GM12878 (cell line): ENCODE measurements around the gene SLC29A1. TPM values are rescaled to one million over a fixed set of nuclear protein-coding genes. Genes with fewer than 3 reads are reported as not detected.

Experiments used
- CBFB ChIP-seq: IDR thresholded peaks from 2 replicates; pipeline ENCODE4 v1.6.1; 2016; ENCODE audit warnings: antibody characterized with exemption, low read depth
- CBX5 ChIP-seq: sonication (generic); IDR thresholded peaks from 2 replicates; pipeline ENCODE4 v1.6.1; 2016; ENCODE audit warnings: low read depth, moderate library complexity, mild to moderate bottlenecking, inconsistent platforms
- EGR1 ChIP-seq, 2 experiments: IDR thresholded peaks; 1 replicate in 1 of 2; 2 replicates in 1 of 2; pipeline ENCODE4 v1.6.1; 2011 to 2012; ENCODE audit warnings: low read depth in 2 of 2, low read length in 2 of 2, borderline replicate concordance in 1 of 2, mild to moderate bottlenecking in 1 of 2, moderate library complexity in 1 of 2
- MTA2 ChIP-seq: fragments of 450-650 bp; IDR thresholded peaks from 2 replicates; pipeline ENCODE4 v1.6.1; 2016; ENCODE audit warnings: low read depth, mild to moderate bottlenecking, moderate library complexity
- MYB ChIP-seq: fragments of 150-350 bp; IDR thresholded peaks from 2 replicates; pipeline ENCODE4 v1.6.1; 2014; ENCODE audit warnings: mild to moderate bottlenecking, low read depth, low read length, borderline replicate concordance
- MYC ChIP-seq: IDR thresholded peaks from 2 replicates; pipeline ENCODE4 v1.6.1; 2011; ENCODE audit warnings: mild to moderate bottlenecking, low read length, moderate library complexity, inconsistent platforms; ENCODE audit not compliant: insufficient read depth, insufficient replicate concordance, insufficient read length, severe bottlenecking
- NRF1 ChIP-seq: conservative IDR thresholded peaks from 2 replicates; pipeline ENCODE4 v1.6.1; 2011; ENCODE audit warnings: mild to moderate bottlenecking, low read depth, low read length, improper control_type of control experiment
- PAX8 ChIP-seq: fragments of 450-650 bp; IDR thresholded peaks from 2 replicates; pipeline ENCODE4 v1.6.1; 2017; ENCODE audit warnings: mild to moderate bottlenecking, moderate library complexity
- POU2F2 ChIP-seq: IDR thresholded peaks from 3 replicates; pipeline ENCODE4 v1.6.1; 2011; ENCODE audit warnings: low read depth, mild to moderate bottlenecking, low read length, borderline replicate concordance
- RUNX3 ChIP-seq: IDR thresholded peaks from 2 replicates; pipeline ENCODE4 v1.6.1; 2012; ENCODE audit warnings: low read length, inconsistent platforms
- SMC3 ChIP-seq: IDR thresholded peaks from 2 replicates; pipeline ENCODE4 v1.6.1; 2011; ENCODE audit warnings: low read length, improper control_type of control experiment, borderline replicate concordance
- SRF ChIP-seq, 2 experiments: IDR thresholded peaks; 2 replicates each; pipeline ENCODE4 v1.6.1; 2011; ENCODE audit warnings: low read depth in 2 of 2, low read length in 2 of 2, mild to moderate bottlenecking in 1 of 2, moderate library complexity in 1 of 2
- SUPT20H ChIP-seq: IDR thresholded peaks from 2 replicates; pipeline ENCODE4 v1.6.1; 2011; ENCODE audit warnings: low read depth, mild to moderate bottlenecking, low read length, moderate library complexity, borderline replicate concordance; ENCODE audit not compliant: control insufficient read depth
- TARDBP ChIP-seq: IDR thresholded peaks from 2 replicates; pipeline ENCODE4 v1.6.1; 2016; ENCODE audit warnings: borderline replicate concordance
- TCF12 ChIP-seq: IDR thresholded peaks from 2 replicates; pipeline ENCODE4 v1.6.1; 2011; ENCODE audit warnings: low read depth, mild to moderate bottlenecking, low read length
- TCF3 ChIP-seq: IDR thresholded peaks from 2 replicates; pipeline ENCODE4 v1.6.1; 2012; ENCODE audit warnings: low read depth, mild to moderate bottlenecking, low read length, borderline replicate concordance; ENCODE audit not compliant: insufficient read depth
- ZNF274 ChIP-seq: IDR thresholded peaks from one replicate; pipeline ENCODE4 v1.8.0; 2011; ENCODE audit not compliant: insufficient read length, insufficient read depth
- polyA plus RNA-seq, 11 experiments: library from polyadenylated mRNA; depleted of rRNA in 4 of 11; unstranded in 6 of 11; stranded (reverse) in 5 of 11; fragments of >200 nt; fragmentation: Nextera tagmentation in 4 of 11; fragmentation: Illumina TruSeq in 1 of 11; extraction: Ambion mirVana in 4 of 11; extraction: Trizol in 1 of 11; gene quantifications; 1 replicate in 1 of 11; 2 replicates in 10 of 11; pipeline versions ENCODE4 v1.2.1 to v1.2.3, GENCODE V29; 2011 to 2016; ENCODE audit warnings: inconsistent platforms in 2 of 11, missing spikeins in 2 of 11, low read depth in 1 of 11
- total RNA-seq, 4 experiments: library from RNA; depleted of rRNA in 3 of 4; stranded (reverse); fragments of >200 nt in 3 of 4; fragmentation: Illumina TruSeq in 1 of 4; extraction: Trizol in 1 of 4; gene quantifications; 2 replicates each; pipeline versions ENCODE4 v1.2.1 to v1.2.3, GENCODE V29; 2013 to 2021
- TF ChIP-seq, protein P1 (sequence below): fragments of 450-650 bp; IDR thresholded peaks from 2 replicates; pipeline ENCODE4 v1.6.1; 2017; ENCODE audit warnings: borderline replicate concordance
- TF ChIP-seq, protein P2 (sequence below): IDR thresholded peaks from 2 replicates; pipeline ENCODE4 v1.6.1; 2012; ENCODE audit warnings: low read length, inconsistent platforms
- TF ChIP-seq, protein P3 (sequence below): fragments of 450-650 bp; IDR thresholded peaks from 2 replicates; pipeline ENCODE4 v1.6.1; 2017; ENCODE audit warnings: mild to moderate bottlenecking, moderate library complexity

Gene SLC29A1
- total and polyA plus RNA-seq, 10 of the 15 experiments (the other 5 are each of a cell fraction or from before 2014, with no cell fraction given), result 10.0 to 132 (median 93.4) TPM

DNA sequence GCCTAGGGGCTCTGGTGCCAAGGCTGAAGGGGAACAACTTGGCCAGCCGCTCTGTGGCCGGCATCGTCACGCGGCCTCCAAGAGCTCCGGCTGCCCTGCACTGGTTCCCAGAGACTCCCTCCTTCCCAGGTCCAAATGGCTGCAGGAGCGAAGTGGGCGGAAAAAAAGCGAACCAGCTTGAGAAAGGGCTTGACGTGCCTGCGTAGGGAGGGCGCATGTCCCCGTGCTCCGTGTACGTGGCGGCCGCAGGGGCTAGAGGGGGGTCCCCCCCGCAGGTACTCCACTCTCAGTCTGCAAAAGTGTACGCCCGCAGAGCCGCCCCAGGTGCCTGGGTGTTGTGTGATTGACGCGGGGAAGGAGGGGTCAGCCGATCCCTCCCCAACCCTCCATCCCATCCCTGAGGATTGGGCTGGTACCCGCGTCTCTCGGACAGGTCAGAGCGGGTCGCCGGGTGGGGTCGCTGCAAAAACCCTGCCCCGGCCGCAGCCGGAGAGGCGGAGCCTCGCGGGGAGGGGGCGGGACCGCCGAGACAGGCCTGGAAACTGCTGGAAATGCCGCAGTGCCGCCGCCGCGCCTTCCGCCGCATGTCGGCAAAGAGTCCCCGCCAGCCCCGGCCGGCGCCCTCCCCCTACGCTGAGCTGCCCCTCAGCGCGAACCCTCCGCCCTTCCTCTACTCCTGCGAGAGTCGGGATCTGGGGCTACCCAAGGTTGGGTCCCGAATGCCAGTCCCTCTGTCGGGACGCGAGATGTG lies 22.7 kb downstream of the SLC29A1 start (continued):
- TF ChIP-seq MYB, result no peak
- no peak for TF ChIP-seq NRF1
- 0 out of 2 replicates have a peak, but pooled peaks have one; percentile 28 for TF ChIP-seq TARDBP
- TF ChIP-seq TCF12, result peak; percentile 74; the same call in 1 of the 2 replicates
- TF ChIP-seq POU2F2, result peak; percentile 47; the same call in 1 of the 3 replicates
- peak; percentile 81 for TF ChIP-seq RUNX3
- TF ChIP-seq MTA2, result no peak; the same call in 1 of the 2 replicates
- TF ChIP-seq MYC, result peak; percentile 40
- TF ChIP-seq, protein P1, sequence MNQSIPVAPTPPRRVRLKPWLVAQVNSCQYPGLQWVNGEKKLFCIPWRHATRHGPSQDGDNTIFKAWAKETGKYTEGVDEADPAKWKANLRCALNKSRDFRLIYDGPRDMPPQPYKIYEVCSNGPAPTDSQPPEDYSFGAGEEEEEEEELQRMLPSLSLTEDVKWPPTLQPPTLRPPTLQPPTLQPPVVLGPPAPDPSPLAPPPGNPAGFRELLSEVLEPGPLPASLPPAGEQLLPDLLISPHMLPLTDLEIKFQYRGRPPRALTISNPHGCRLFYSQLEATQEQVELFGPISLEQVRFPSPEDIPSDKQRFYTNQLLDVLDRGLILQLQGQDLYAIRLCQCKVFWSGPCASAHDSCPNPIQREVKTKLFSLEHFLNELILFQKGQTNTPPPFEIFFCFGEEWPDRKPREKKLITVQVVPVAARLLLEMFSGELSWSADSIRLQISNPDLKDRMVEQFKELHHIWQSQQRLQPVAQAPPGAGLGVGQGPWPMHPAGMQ, result no peak
- TF ChIP-seq CBFB, result no peak
- no peak; the same call in 1 of the 2 replicates for TF ChIP-seq SMC3
- peak in 1 of 2 experiments; percentile 44; a peak in 1 of 3 replicates for TF ChIP-seq EGR1 (IDR thresholded peaks at IDR 0.05; ENCODE audit: borderline replicate concordance in 1 of 2, low read depth in 2 of 2, low read length in 2 of 2)
- no peak for TF ChIP-seq PAX8
- no peak for TF ChIP-seq CBX5
- TF ChIP-seq SRF (IDR thresholded peaks at IDR 0.05; ENCODE audit: low read depth in 2 of 2, low read length in 2 of 2), result no peak
- no peak for TF ChIP-seq ZNF274
- TF ChIP-seq, protein P2, sequence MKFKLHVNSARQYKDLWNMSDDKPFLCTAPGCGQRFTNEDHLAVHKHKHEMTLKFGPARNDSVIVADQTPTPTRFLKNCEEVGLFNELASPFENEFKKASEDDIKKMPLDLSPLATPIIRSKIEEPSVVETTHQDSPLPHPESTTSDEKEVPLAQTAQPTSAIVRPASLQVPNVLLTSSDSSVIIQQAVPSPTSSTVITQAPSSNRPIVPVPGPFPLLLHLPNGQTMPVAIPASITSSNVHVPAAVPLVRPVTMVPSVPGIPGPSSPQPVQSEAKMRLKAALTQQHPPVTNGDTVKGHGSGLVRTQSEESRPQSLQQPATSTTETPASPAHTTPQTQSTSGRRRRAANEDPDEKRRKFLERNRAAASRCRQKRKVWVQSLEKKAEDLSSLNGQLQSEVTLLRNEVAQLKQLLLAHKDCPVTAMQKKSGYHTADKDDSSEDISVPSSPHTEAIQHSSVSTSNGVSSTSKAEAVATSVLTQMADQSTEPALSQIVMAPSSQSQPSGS, result no peak
- no peak for TF ChIP-seq SUPT20H
- peak; percentile 84; the same call in 1 of the 2 replicates for TF ChIP-seq TCF3
- TF ChIP-seq, protein P3, sequence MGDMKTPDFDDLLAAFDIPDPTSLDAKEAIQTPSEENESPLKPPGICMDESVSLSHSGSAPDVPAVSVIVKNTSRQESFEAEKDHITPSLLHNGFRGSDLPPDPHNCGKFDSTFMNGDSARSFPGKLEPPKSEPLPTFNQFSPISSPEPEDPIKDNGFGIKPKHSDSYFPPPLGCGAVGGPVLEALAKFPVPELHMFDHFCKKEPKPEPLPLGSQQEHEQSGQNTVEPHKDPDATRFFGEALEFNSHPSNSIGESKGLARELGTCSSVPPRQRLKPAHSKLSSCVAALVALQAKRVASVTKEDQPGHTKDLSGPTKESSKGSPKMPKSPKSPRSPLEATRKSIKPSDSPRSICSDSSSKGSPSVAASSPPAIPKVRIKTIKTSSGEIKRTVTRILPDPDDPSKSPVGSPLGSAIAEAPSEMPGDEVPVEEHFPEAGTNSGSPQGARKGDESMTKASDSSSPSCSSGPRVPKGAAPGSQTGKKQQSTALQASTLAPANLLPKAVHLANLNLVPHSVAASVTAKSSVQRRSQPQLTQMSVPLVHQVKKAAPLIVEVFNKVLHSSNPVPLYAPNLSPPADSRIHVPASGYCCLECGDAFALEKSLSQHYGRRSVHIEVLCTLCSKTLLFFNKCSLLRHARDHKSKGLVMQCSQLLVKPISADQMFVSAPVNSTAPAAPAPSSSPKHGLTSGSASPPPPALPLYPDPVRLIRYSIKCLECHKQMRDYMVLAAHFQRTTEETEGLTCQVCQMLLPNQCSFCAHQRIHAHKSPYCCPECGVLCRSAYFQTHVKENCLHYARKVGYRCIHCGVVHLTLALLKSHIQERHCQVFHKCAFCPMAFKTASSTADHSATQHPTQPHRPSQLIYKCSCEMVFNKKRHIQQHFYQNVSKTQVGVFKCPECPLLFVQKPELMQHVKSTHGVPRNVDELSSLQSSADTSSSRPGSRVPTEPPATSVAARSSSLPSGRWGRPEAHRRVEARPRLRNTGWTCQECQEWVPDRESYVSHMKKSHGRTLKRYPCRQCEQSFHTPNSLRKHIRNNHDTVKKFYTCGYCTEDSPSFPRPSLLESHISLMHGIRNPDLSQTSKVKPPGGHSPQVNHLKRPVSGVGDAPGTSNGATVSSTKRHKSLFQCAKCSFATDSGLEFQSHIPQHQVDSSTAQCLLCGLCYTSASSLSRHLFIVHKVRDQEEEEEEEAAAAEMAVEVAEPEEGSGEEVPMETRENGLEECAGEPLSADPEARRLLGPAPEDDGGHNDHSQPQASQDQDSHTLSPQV, result no peak; the same call in 1 of the 2 replicates
